CD14-positive monocyte (primary cell): Measurements from ENCODE around the gene LGALS8. TPM values are rescaled to one million over a fixed set of nuclear protein-coding genes. Genes with fewer than 3 reads are reported as not detected.
A peak's percentile ranks its signal among the peaks of the same experiment; 100 is the strongest.
"Not testable (repeated sequence)": the region's sequence is repeated elsewhere in the genome, so short reads cannot be mapped to it uniquely, and the experiment has no call there.

Experiments
- DNase-seq, 3 donors: peaks; one replicate each; pipeline ENCODE4 v3.0.0-alpha.2; 2011 to 2022
- H2AFZ ChIP-seq: 2 replicates; pipeline ENCODE4 v1.6.0; 2012; ENCODE audit warnings: mild to moderate bottlenecking, low read depth, low read length, inconsistent platforms; ENCODE audit not compliant: insufficient read depth, poor library complexity, severe bottlenecking
- H3K27ac ChIP-seq, 2 donors: 1 replicate in 1 of 2; 2 replicates in 1 of 2; pipeline ENCODE4 v1.5.1; 2012 to 2013; ENCODE audit warnings: low read length in 2 of 2, control low read depth in 1 of 2, inconsistent platforms in 1 of 2, low read depth in 1 of 2, mild to moderate bottlenecking in 1 of 2
- H3K27me3 ChIP-seq, 2 donors: one replicate each; pipeline versions ENCODE4 v1.6.0 to v1.6.1; 2011 to 2013; ENCODE audit warnings: low read length in 2 of 2; ENCODE audit not compliant: control insufficient read depth in 2 of 2, insufficient read depth in 2 of 2
- H3K36me3 ChIP-seq, 2 donors: replicated peaks in 1 of 2; 1 replicate in 1 of 2; 2 replicates in 1 of 2; pipeline versions ENCODE4 v1.5.1 to v1.6.1; 2012 to 2013; ENCODE audit warnings: low read length in 2 of 2, control low read depth in 1 of 2, inconsistent platforms in 1 of 2, mild to moderate bottlenecking in 1 of 2; ENCODE audit not compliant: insufficient read depth in 2 of 2, control insufficient read depth in 1 of 2
- H3K4me1 ChIP-seq, 2 donors: 1 replicate in 1 of 2; 2 replicates in 1 of 2; pipeline versions ENCODE4 v1.5.1 to v1.6.1; 2012 to 2013; ENCODE audit warnings: low read length in 2 of 2, control low read depth in 1 of 2, inconsistent platforms in 1 of 2, mild to moderate bottlenecking in 1 of 2, moderate library complexity in 1 of 2; ENCODE audit not compliant: insufficient read depth in 2 of 2, control insufficient read depth in 1 of 2
- H3K4me2 ChIP-seq: replicated peaks from 2 replicates; pipeline ENCODE3; 2012; ENCODE audit warnings: low read length, moderate library complexity, mild to moderate bottlenecking; ENCODE audit not compliant: poor library complexity, severe bottlenecking; ENCODE audit errors: extremely low read depth
- H3K4me3 ChIP-seq, 3 experiments: fragments of 200-600 bp in 1 of 3; sonication (generic) in 1 of 3; replicated peaks in 1 of 3; 1 replicate in 2 of 3; 2 replicates in 1 of 3; pipeline ENCODE4 v1.5.1; 2011 to 2013; ENCODE audit warnings: low read length in 3 of 3, mild to moderate bottlenecking in 3 of 3, control low read depth in 2 of 3, low read depth in 2 of 3, inconsistent platforms in 1 of 3, moderate library complexity in 1 of 3
- H3K79me2 ChIP-seq: 2 replicates; pipeline ENCODE4 v1.6.0; 2012; ENCODE audit warnings: mild to moderate bottlenecking, control low read depth, inconsistent platforms, low read length, moderate library complexity; ENCODE audit not compliant: insufficient read depth
- H3K9ac ChIP-seq: 2 replicates; pipeline ENCODE4 v1.6.0; 2017; ENCODE audit warnings: low read length, mild to moderate bottlenecking; ENCODE audit not compliant: insufficient read depth, poor library complexity, severe bottlenecking
- H3K9me3 ChIP-seq, 2 donors: replicated peaks in 1 of 2; 1 replicate in 1 of 2; 2 replicates in 1 of 2; pipeline versions ENCODE4 v1.5.1 to v1.6.1; 2012 to 2013; ENCODE audit warnings: low read length in 2 of 2, control low read depth in 1 of 2; ENCODE audit not compliant: control insufficient read depth in 1 of 2, insufficient read depth in 1 of 2
- H4K20me1 ChIP-seq: 2 replicates; pipeline ENCODE4 v1.6.0; 2012; ENCODE audit warnings: mild to moderate bottlenecking, low read length, control low read depth, moderate library complexity; ENCODE audit not compliant: insufficient read depth
- H3K27ac Mint-ChIP-seq, 7 donors: one replicate each; pipeline ENCODE4 v1.8.0; 2020; ENCODE audit warnings: mild to moderate bottlenecking in 7 of 7, mixed read lengths in 7 of 7, moderate library complexity in 6 of 7, inconsistent platforms in 2 of 7
- H3K27me3 Mint-ChIP-seq, 3 donors: one replicate each; pipeline ENCODE4 v1.8.0; 2021 to 2022; ENCODE audit warnings: low read depth in 3 of 3, mild to moderate bottlenecking in 3 of 3, mixed read lengths in 3 of 3, moderate library complexity in 3 of 3, inconsistent platforms in 1 of 3
- H3K36me3 Mint-ChIP-seq, 2 donors: one replicate each; pipeline ENCODE4 v1.8.0; 2020; ENCODE audit warnings: mixed read lengths in 2 of 2, inconsistent platforms in 1 of 2, mild to moderate bottlenecking in 1 of 2
- H3K4me1 Mint-ChIP-seq: one replicate; pipeline ENCODE4 v1.8.0; 2020; ENCODE audit warnings: mild to moderate bottlenecking, mixed read lengths
- H3K4me3 Mint-ChIP-seq, 2 donors: one replicate each; pipeline ENCODE4 v1.8.0; 2020; ENCODE audit warnings: mild to moderate bottlenecking in 2 of 2, mixed read lengths in 2 of 2, moderate library complexity in 1 of 2
- H3K9me3 Mint-ChIP-seq, 7 donors: one replicate each; pipeline ENCODE4 v1.8.0; 2020 to 2022; ENCODE audit warnings: mixed read lengths in 7 of 7, mild to moderate bottlenecking in 6 of 7, moderate library complexity in 6 of 7, inconsistent platforms in 2 of 7
- CTCF ChIP-seq: fragments of 200-600 bp; IDR thresholded peaks from one replicate; pipeline ENCODE4 v1.8.0; 2022; ENCODE audit warnings: antibody characterized with exemption, mild to moderate bottlenecking
- WGBS: methylation state at CpG from one replicate; pipeline ENCODE4 v1.1.5; 2013; ENCODE audit warnings: missing lambda C conversion rate; ENCODE audit not compliant: insufficient coverage; 5-methylcytosine and 5-hydroxymethylcytosine counted together
- intact Hi-C, 2 donors: fragments of 100-400 bp; cut with micrococcal nuclease; formaldehyde crosslinking; loops; one replicate each; pipeline versions ENCODE4 v1.15.0 to v1.15.1; 2023
- polyA plus RNA-seq, 3 donors: library from polyadenylated mRNA; depleted of rRNA in 1 of 3; unstranded in 2 of 3; stranded (reverse) in 1 of 3; fragments of 300-500 nt in 2 of 3; fragments of >200 nt in 1 of 3; fragmentation: Illumina TruSeq in 2 of 3; gene quantifications; 1 replicate in 2 of 3; 2 replicates in 1 of 3; pipeline ENCODE4 v1.2.3, GENCODE V29; 2012 to 2021

LGALS8 gene
- polyA plus RNA-seq, 3 donors, result 58.9 to 84.6 (median 75.7) TPM

- no peaks in the 10 kb centered on the region for H3K27me3 ChIP-seq
- Mint-ChIP-seq H3K27me3 (peaks cover 0 to 3% (median 1%) of the 10 kb centered on the region in 3 donors), H3K9me3 (no peaks in the 10 kb centered on the region), H3K4me3 (peak overlapping the region in 1 of 2 donors; percentile 83), H3K4me1 (peaks cover 11% of the 10 kb centered on the region), H3K36me3 (no peaks in the 10 kb centered on the region), H3K27ac (peak overlapping the region in 3 of 7 donors; percentile 1 to 76 (median 73))
- H3K27ac ChIP-seq, result peak overlapping the region in 1 of 2 donors; percentile 42
- intact Hi-C loops, result no loop called here
- H3K79me2 ChIP-seq, result no peaks in the 10 kb centered on the region
- DNase-seq, result no peak
- no CpG with 5 or more reads among the region's 2 CpGs for WGBS
- H3K4me3 ChIP-seq, result peak overlapping the region in 1 of 3 experiments; percentile 57
- H3K9me3 ChIP-seq, result no peaks in the 10 kb centered on the region
- TF ChIP-seq CTCF, result no peak
- peaks cover 12 to 13% of the 10 kb centered on the region in 2 donors for H3K4me1 ChIP-seq
- peak overlapping the region; percentile 41 for H3K9ac ChIP-seq
- no peaks in the 10 kb centered on the region for H3K36me3 ChIP-seq
- H3K4me2 ChIP-seq, result peak overlapping the region; percentile 66
- H2AFZ ChIP-seq, result peak overlapping the region; percentile 63
- no peaks in the 10 kb centered on the region for H4K20me1 ChIP-seq
Measured at GRCh38 chr1:236502579-236502971, 21.2 kb upstream of the LGALS8 start.

GRCh38 chr1:236502972-236503639 lies 20.7 kb upstream of the LGALS8 start:
- peak overlapping the region; percentile 65 to 83 for H3K4me3 Mint-ChIP-seq
- peak; percentile 65 to 79 (median 66) for DNase-seq
- peaks cover 11% of the 10 kb centered on the region for H3K4me1 Mint-ChIP-seq
- no peaks in the 10 kb centered on the region for H3K27me3 ChIP-seq
- H3K27ac Mint-ChIP-seq, result peak overlapping the region in 5 of 7 donors; percentile 59 to 77 (median 73)
- no peaks in the 10 kb centered on the region for H3K36me3 Mint-ChIP-seq
- H3K79me2 ChIP-seq, result no peaks in the 10 kb centered on the region
- 24% methylated on average over 9 of the region's 15 CpGs for WGBS
- H3K9ac ChIP-seq, result peak overlapping the region; percentile 41
- H3K4me2 ChIP-seq, result peak overlapping the region; percentile 66
- H3K9me3 Mint-ChIP-seq, result no peaks in the 10 kb centered on the region
- peak overlapping the region in 1 of 3 experiments; percentile 57 for H3K4me3 ChIP-seq
- peaks cover 12 to 13% of the 10 kb centered on the region in 2 donors for H3K4me1 ChIP-seq
- peaks cover 0 to 3% (median 3%) of the 10 kb centered on the region in 3 donors for H3K27me3 Mint-ChIP-seq
- no peaks in the 10 kb centered on the region for H3K36me3 ChIP-seq
- intact Hi-C loops, result no loop called here
- H2AFZ ChIP-seq, result peak overlapping the region; percentile 63
- no peaks in the 10 kb centered on the region for H3K9me3 ChIP-seq
- no peak for TF ChIP-seq CTCF
- no peaks in the 10 kb centered on the region for H4K20me1 ChIP-seq
- H3K27ac ChIP-seq, result peak overlapping the region; percentile 31 to 42

GRCh38 chr1:236504338-236504737 lies 19.4 kb upstream of the LGALS8 start:
- H3K4me3 ChIP-seq, H3K36me3 Mint-ChIP-seq, H3K9me3 Mint-ChIP-seq, H3K27ac Mint-ChIP-seq, H3K27ac ChIP-seq, H4K20me1 ChIP-seq, H3K27me3 Mint-ChIP-seq, DNase-seq, H3K9me3 ChIP-seq, H3K79me2 ChIP-seq, H3K4me2 ChIP-seq, H3K36me3 ChIP-seq, H3K27me3 ChIP-seq, intact Hi-C loops, H3K9ac ChIP-seq, H2AFZ ChIP-seq, H3K4me3 Mint-ChIP-seq: not testable (repeated sequence)
- peaks cover 11% of the 10 kb centered on the region for H3K4me1 Mint-ChIP-seq
- no CpG with 5 or more reads among the region's 3 CpGs for WGBS
- H3K4me1 ChIP-seq, result peaks cover 12 to 13% of the 10 kb centered on the region in 2 donors
